ENCODE measurements around the gene UBE2L3.
A peak's percentile ranks its signal among the peaks of the same experiment; 100 is the strongest.
"Not testable (repeated sequence)": the region's sequence is repeated elsewhere in the genome, so short reads cannot be mapped to it uniquely, and the experiment has no call there.

Gene UBE2L3

DNA sequence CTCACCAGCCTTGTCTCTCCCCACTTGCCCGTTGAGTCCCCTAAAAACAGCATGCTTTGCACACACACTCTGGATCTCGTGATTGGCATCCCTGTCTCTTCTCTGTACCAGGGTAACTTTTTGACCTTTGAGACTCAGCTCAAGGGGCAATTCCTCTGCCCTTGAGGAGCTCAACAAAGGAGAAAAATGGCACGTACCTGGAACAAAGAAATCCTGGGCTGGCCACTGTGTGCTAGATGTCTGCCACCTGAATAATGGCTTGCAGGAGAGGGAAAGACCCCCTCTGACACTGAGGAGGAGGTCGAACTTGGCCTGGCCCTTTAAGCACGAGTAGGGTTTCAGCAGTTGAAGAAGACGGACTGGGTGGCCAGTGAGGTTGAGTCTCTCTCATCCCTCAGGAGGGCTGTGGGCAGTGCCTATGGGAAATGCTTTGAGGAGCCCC is 5.8 kb downstream of the UBE2L3 start:
- no peak for DNase-seq

DNA sequence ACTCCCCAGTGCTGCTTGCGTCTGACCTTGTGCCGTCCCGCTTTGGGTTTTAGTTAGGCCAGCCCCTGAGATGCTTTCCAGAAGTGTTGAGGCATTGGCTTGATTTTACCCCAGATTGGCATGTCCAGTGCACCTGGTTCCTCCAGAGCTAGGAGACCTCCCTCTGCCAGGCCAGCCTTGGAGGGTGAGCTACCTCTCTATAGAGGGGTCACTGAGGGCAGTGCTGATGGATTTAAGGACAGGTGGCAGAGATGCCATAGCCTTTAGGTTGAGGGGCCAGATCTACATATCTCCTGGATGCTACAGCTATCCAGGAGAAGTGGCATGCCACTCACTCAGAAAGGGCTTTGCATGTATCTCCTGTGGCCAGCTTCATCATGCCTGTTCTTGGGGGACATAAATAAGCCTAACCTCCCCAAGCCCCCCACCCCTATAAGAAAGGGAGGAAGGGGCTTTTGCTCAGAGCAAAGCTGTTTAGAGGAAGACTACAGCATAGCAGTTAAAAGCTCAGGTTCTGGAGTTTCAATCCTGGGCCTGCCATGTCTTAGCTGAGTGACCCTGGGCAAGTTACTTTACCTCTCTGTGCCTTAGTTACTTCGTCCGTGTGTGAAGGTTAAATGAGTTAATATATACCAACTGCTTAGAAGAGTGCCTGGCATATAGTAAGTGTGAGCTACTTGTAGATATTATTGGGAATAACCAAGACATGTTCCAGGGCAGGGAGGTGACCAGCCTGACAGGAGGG is 6.4 kb downstream of the UBE2L3 start:
- no peak for DNase-seq

DNA sequence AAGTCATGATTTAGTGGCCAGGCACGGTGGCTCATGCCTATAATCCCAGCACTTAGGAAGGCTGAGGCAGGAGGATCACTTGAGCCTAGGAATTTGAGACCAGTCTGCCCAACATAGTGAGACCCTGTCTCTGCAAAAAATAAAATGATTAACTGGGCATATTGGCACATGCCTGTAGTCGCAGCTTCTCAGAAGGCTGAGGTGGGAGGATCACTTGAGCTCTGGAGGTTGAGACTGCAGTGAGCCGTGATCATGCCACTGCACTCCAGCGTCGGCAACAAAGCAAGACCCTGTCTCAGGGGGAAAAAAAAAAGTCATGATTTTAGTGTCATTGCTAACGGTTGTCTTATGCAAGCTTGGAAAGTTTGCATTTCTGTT is 11.9 kb downstream of the UBE2L3 start:
- no peak for DNase-seq

DNA sequence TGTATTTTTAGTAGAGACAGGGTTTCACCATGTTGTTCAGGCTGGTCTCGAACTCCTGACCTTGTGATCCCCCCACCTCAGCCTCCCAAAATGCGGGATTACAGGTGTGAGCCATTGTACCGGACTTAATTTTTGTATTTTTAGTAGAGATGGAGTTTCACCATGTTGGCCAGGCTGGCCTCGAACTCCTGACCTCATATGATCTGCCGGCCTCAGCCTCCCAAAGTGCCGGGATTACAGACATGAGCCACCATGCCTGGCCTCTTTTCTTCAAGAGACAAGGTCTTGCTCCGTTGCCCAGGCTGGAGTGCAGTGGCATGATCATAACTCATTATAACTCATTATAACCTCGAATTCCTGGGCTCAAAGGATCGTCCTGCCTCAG is 13.1 kb downstream of the UBE2L3 start:
- not testable (repeated sequence) for DNase-seq

DNA sequence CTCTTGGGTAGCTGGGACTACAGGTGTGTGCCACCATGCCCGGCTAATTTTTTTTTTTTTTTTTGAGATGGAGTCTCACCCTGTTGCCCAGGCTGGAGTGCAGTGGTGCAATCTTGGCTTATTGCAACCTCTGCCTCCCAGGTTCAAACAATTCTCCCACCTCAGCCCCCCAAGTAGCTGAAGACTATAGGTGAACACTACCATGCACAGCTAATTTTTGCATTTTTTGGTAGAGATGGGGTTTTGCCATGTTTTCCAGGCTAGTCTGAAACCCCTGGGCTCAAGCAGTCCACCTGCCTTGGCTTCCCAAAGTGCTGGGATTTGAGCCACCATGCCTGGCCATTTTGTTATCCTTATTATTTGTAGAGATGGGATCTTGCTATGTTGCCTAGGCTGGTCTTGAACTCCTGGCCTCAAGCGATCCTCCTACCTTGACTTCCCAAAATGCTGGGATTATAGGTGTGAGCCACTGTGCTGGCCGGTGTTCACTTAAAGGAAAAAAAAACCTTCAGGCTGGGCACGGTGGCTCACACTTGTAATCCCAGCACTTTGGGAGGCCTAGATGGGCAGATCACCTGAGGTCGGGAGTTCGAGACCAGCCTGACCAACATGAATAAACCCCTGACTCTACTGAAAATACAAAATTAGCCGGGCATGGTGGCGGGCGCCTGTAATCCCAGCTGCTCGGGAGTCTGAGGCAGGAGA is 13.6 kb downstream of the UBE2L3 start:
- DNase-seq = not testable (repeated sequence)

DNA sequence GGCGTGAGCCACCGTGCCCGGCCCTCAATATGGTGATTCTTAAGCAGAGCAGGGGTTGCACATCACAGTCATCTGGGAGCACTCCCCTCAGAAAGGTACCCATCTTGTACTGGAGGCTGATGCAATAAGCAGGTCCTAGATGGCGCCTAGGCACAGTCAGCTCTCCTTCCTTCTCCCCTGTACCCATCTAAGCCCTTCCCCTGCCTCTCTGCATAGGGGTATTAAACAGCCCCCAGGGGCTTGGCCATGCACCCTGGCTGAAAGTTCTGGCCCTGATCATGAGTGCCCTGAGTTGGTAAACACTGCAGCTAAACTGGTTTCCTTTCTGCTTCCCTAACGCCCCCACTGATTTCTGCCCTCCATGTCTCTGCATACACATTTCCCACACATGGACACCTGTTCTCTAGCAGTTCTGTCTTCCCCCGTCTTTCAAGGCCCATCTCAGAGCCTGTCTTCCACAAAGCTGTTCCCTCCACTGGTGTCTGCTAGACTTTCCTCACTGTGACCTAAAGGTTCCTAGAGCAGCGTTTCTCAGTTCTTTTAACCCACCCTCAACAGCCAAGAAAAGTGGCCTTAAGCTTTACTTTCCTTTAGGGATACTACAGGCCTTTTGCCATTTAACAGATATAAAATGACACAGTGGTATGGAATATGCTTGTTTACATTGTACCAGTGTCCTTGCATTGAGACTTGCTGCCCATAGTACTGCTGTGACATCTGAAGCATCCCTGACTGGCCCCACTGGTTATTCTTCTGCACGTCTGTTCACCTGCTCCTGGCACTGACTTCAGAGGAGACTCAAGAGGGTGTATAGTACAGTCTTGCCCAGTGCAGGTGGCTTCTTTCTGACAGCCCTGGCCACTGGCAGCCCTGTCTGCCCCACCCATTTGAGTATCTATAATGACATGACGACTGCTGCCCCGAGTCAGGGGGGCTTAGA is 15.6 kb downstream of the UBE2L3 start:
- DNase-seq = no peak

DNA sequence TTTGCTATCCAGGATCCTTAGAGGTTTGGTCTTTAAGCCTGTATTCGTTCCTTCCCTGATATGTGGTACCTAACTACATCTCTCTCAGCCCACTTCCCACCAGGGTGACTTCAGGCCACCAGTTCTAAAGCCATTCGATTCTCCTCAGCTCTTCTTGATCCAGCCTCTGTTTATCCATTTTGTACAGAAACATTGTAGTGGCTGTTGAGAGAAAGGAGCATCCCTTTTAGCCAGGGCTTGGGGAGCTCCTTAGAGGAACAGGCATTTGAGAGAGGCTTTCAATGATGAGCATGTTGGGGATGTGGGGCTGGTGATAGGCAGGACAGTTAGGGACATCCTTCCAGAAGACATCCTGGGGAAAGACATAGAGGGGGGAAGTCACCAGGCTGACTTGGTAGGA is 17.9 kb downstream of the UBE2L3 start:
- DNase-seq = no peak

DNA sequence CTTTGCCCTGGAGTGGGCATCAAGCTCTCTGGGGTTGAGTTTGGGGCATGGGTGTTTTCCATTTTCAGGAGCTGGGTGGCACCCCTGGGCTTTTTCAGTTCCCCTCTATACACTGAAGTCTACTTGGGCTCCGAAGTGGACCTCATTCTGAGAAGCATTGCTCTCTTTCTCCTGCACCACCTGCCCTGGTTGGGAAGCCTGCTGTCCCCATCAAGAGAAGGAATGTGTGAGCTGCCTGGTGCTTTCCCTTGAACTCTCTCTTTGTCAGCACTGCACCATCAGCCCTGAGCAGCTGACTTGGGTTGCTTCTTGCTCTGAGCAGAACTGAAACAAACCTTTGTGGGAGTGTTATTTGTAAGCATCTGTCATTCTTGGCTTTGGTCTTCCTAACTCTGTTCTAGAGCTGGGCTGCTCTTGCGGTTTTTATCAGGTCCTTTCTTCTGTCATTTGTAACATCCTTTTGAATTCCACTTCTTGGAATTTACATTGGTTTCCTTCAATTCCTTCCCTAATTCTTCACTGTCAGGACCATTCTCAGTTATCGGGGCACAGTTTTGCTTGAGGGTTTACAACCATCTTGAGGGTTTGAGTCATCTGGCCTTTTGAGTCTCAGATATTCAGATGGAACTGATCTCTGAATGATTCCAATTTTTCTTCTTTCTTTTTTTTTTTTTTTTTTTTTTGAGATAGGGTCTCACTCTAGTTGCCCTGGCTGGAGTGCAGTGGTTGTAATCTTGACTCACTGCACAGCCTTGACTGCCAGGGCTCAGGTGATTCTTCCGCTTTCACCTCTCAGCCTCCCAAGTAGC is 20.5 kb downstream of the UBE2L3 start:
- DNase-seq = peak; percentile 39

DNA sequence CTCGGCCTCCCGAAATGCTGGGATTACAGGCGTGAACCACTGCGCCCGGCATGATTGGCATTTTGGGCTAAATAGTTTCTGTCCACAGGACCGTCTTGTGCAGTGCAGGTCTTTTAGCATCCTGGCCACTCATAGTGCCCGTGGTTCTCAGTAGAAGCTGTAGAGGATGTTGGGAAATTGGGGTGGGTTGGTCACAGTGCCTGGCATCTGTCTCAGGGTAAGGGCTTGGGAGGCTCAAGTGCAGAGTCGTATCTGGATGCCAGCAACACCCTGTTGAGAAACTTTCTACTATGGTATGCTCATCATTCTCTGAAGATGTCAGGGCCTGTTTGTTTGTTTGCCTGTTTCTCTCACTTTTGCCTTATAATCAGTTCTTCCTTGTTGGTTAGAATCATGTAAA is 21.9 kb downstream of the UBE2L3 start:
- no peak for DNase-seq

DNA sequence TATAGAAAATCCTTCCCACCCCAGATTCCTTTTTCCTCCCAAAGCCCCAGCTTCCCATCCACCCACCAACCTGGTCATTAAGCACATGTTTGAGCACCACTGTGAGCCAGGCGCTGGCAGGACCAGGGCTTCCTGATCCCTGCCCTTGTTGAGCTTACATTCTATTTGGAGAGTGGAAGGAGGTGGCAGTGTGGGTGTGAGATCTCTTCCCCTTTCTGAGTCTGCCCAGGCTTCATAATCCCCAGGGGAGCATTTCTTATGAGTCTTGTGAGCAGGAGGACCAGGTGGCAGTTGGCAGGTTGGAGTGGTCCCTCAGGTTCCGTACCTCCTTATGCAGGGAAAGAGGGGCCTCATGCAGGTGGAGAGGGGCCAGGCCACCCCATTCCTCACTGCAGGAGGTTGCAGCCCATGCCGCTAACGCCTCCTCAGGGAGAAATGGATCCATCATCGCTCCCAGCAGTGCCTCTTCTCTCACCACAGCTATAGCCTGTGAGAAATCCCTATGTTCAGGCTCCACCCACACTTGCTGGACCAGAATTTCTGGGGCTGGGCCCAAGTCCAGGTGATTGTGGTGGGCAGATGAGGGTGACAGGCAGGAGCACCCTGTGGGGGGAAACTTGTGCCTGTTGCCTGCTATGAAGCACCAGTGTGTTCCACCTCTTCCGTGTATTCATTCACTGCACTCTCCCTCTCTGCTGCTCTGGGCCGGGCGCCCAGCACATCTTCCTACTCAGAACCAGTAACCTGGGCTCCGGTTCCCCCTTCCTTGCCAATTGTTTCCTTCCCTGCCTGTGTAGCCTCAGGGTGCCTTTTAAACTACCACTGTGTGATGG is 23.5 kb downstream of the UBE2L3 start:
- DNase-seq = no peak

DNA sequence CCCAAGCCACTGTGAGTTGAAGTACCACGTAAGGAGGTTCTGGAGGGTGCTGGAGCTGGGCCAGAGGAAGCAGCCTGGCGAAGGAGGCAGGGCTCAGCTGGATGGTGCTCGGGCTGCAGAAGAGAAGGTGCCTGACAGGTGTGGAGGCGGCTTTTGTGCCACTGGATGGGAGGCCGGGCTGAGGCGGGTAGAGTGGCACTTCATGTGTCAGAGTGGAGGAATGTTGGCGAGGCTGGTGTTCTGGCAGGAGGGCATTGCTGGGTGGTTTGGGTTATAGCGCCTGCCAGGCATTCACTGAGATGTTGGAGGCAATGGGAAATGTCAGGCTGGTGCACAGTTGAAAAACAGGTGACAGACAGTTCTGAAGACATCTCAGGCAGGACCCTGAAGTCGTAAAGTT is 24.2 kb downstream of the UBE2L3 start:
- no peak for DNase-seq

DNA sequence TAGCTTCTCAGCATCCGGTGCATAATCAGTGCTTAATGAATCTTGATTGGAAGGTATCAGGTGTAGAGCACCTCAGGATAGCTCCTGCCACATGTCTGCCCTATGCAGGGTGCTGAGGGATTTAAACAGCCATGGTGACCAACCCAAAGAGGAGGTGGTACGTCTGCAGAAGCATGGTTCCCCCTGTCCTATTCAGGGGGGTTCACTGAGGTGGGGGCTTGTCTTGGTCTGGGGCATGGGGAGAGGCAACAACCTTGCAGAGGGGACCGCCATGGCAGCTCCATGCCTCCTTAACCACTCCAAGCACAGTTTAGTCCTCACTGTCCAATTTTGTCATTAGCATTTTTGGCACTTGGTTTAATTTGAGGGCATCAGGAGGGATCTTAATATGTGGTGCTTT is 24.9 kb downstream of the UBE2L3 start:
- DNase-seq = no peak

DNA sequence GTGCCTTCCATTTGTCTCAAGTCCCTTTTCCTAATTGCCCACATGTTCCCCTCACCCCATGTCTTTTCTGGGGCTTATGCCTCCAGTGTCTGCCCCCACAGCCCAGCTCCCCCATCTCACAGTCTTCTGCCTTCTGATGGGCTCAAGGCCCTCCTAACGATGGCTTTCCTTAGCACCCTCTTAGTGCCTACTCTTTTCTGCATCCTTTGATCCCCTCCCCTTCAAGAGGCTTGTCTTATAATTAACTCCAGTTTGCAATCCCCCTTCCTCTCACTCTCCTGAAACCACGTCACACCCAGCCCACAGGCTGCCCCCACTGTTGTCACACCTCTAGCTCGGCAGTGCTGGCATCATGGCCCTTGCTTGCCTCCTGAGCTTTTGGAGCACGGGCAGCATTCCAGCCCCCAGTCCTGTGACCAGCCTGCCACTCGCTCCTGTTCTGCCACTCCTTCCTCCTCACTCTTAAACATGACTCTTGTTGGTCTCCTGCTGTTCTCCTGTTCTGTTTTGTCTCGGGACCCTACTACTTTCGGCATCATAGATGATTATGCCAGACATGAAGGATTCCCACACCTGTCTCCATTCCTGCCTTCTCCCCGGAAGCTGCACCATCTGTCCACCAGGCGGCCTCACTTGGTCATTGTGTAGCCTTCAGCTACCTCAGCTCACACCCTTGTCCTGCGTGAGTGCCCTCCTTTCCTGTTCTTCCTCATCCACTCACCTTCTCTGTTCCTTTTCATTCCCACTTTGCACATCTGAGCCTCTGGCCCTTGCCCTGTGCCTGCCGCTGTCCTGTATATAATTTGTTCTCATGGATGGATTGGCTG is 26.1 kb downstream of the UBE2L3 start:
- DNase-seq = no peak

DNA sequence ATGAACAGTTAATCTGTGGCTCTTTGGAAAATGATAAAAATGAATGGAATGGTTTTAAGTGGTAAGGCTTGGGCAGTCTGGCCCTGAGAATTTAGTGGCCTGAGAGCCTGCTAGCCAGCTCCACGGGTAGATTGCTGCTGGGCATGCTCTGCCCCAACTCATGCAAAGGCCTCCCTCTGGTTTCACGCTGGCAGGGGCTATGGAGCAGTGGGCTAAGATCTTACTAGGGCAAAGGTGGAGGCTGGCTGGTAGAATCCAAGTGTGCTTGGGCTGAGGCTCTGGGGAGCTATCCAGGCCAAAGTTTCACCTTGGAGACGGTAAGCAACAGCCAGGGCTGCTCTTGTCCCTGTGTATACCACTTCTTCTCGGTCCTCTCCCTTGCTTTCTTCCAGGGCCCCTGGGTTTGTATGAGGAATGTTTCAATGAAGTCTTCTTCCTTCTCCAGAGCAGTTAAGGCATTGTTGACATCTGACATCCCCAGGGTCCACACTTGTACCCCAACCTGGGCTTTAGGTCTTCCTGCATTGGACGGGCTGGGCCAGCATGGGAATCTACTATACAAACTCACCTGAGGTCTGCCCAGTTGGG is 27.4 kb downstream of the UBE2L3 start:
- no peak for DNase-seq

DNA sequence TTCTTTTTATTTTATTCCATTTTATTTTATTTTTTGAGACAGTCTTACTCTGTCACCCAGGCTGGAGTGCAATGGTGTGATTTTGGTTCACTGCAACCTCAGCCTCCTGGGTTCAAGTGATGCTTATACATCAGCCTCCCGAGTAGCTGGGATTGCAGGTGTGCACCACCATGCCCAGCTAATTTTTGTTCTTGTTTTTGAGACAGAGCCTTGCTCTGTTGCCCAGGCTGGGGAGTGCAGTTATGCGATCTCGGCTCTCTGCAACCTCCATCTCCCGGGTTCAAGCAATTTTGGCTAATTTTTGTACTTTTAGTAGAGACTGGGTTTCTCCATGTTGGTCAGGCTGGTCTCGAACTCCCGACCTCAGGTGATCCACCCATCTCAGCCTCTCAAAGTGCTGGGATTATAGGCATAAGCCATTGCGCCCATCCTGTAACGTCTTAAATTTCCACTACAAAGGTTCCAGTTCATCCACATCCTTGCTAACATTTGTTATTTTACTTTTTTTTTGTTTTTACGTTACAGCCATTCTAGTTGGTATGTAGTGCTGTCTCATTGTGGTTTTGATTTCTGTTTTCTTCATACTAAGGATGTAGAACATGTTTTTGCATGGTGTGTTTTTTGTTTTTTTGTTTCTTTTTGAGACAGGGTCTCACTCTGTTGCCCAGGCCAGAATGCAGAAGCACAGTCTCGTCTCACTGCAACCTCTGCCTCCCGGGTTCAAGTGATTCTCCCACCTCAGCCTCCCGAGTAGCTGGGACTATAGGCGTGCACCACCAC is 29.0 kb downstream of the UBE2L3 start:
- DNase-seq = not testable (repeated sequence)

DNA sequence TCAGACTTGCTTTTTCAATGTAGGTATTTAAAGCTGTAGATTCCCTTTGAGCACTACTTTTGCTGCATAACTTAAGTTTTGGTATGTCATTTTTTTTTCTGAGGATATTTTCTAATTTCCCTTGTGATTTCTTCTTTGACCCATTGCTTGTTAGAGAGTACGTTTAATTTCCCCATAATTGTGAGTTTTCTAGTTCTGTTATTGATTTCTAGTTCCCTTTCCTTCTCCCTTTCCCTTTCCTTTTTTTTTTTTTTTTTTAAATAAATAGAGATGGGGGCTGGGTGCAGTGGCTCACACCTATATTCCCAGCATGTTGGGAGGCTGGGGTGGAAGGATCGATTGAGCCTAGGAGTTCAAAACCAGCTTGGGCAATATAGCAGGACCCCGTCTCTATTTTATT is 30.8 kb downstream of the UBE2L3 start:
- DNase-seq = no peak

DNA sequence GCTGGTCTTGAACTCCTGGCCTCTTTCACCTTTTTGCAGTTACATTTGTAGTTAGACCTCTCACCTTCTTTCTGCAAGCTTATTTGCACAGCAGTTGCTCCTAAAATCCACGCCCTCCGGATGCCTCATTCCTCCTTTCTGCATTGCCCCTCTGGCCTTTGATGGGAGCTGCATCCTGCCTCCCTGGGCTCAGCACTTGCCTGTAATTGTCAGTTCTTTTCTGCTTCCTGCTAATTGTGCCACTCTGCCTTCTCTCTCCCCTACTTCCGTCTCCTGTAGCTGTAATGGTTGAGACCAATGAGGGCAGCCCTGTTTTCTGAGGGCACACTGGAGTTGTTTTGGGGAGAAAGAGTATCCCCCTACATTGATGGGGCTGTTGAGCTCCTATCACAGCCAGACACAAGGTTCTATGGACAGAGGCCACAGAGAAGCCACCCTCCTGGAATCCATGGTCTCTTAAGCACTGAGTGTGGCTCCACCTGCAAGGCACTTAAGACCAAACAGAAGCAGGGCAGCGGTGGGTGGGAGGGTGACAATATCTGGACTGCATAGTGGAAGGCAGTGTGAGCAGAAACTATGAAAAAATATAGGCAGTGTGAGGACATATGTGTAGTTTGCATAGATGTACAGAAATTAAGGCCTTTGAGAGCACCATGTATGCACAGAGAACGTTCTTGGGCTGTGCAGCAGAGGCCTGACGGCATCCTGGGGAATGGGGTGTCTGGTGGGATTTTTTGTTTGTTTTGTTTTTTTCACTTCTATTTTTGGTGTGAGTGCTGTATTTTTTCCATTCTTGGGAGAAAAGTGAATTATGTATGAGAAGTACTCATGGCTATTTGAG is 31.8 kb downstream of the UBE2L3 start:
- no peak for DNase-seq

DNA sequence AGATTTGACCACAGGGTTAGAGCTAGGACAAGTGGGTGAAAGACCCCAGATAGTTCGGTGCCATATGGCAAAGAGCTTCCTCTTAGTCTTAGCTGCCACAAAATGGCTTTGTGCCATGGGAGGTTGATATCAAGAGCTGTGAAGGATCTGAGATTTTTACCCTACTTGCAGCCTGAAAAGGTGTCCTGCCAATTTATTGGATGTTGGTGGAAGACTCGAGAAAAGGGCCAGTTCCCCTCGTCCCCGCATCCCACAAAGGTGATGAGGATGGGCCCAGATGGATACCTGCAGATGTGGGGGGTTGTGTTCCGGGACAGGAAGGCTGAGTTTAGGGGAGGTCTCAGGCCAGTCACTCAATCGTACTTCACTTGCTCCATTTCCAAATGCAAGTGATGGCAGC is 35.1 kb downstream of the UBE2L3 start:
- DNase-seq = no peak

DNA sequence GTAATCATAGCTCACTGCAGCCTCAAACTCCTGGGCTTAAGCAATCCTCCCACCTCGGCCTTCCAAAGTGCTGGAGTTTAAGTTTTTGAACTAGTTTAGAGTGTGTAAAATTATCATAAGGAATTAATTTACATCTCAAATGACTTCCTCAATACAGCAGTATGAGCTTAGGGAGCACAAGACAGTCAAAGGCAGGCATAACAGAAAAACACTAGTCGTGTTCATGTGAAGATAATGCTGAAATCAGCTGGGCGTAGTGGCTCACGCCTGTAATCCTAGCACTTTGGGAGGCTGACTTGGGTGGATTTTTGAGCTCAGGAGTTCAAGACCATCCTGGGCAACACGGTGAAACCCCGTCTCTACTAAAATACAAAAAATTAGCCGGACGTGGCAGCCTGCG is 36.5 kb downstream of the UBE2L3 start:
- DNase-seq = no peak

Data from stimulated activated CD4-positive, alpha-beta T cell treated with anti-CD3 and anti-CD28 coated beads, Interleukin-4, amount 100 ng/mL, for 1 hour (primary cell).